Gastrocnemius medialis (tissue), 4 donors: Measurements from ENCODE around the gene PARD3. TPM values are rescaled to one million over a fixed set of nuclear protein-coding genes. Genes with fewer than 3 reads are reported as not detected.

Experiments used
- ATAC-seq, 2 donors: fragments of 150-250 bp; one replicate each; pipeline ENCODE4 v1.9.1; 2016
- DNase-seq, 2 donors: peaks; one replicate each; pipeline ENCODE4 v3.0.0-alpha.2; 2019
- H3K27ac ChIP-seq, 4 donors: fragments of 200-600 bp; sonication (generic); 1 replicate in 1 of 4; 2 replicates in 3 of 4; pipeline ENCODE4 v1.5.1; 2016 to 2018; ENCODE audit warnings: mild to moderate bottlenecking in 2 of 4, moderate library complexity in 1 of 4
- H3K27me3 ChIP-seq, 3 donors: fragments of 200-600 bp; sonication (generic) in 2 of 3; 1 replicate in 1 of 3; 2 replicates in 2 of 3; pipeline versions ENCODE4 v1.5.1 to v1.6.0; 2016 to 2019; ENCODE audit warnings: mild to moderate bottlenecking in 1 of 3, moderate library complexity in 1 of 3
- H3K36me3 ChIP-seq, 2 donors: fragments of 200-600 bp; sonication (generic) in 1 of 2; one replicate each; pipeline ENCODE4 v1.5.1; 2017 to 2018
- H3K4me1 ChIP-seq, 2 donors: fragments of 200-600 bp; sonication (generic) in 1 of 2; one replicate each; pipeline ENCODE4 v1.5.1; 2016 to 2017; ENCODE audit warnings: mild to moderate bottlenecking in 2 of 2
- H3K4me3 ChIP-seq, 4 donors: fragments of 200-600 bp; sonication (generic) in 3 of 4; 1 replicate in 1 of 4; 2 replicates in 3 of 4; pipeline ENCODE4 v1.5.1; 2016 to 2019; ENCODE audit warnings: mild to moderate bottlenecking in 2 of 4
- H3K9me3 ChIP-seq, 3 donors: fragments of 200-600 bp; sonication (generic) in 2 of 3; 1 replicate in 1 of 3; 2 replicates in 2 of 3; pipeline ENCODE4 v1.5.1; 2016 to 2019
- POLR2A ChIP-seq, 2 donors: fragments of 450-650 bp; IDR thresholded peaks; one replicate each; pipeline ENCODE4 v1.6.1; 2017; ENCODE audit warnings: antibody characterized with exemption in 2 of 2, mild to moderate bottlenecking in 2 of 2, moderate library complexity in 2 of 2
- in situ Hi-C, 4 donors: fragments of 200-750 bp; cut with MboI; loops; one replicate each; pipeline versions ENCODE4 v1.15.0 to v1.8.0; 2017; ENCODE audit warnings: low sequenced_read_pairs in 4 of 4
- intact Hi-C: fragments of 100-400 bp; cut with DNase I; formaldehyde crosslinking; loops from one replicate; pipeline ENCODE4 v1.15.1; 2023; ENCODE audit warnings: low total_unique reads
- total RNA-seq, 4 donors: library from RNA; depleted of rRNA; stranded (reverse); fragments of >200 nt; gene quantifications; one replicate each; pipeline versions ENCODE4 v1.1.0 to v1.2.3, GENCODE V29; 2016
- TF ChIP-seq, protein P1 (sequence below), 5 experiments: fragments of 450-650 bp in 3 of 5; fragments of 200-600 bp in 2 of 5; sonication (generic) in 2 of 5; IDR thresholded peaks in 4 of 5; conservative IDR thresholded peaks in 1 of 5; 1 replicate in 4 of 5; 2 replicates in 1 of 5; pipeline ENCODE4 v1.5.1; 2016 to 2019; ENCODE audit warnings: antibody characterized with exemption in 5 of 5, mild to moderate bottlenecking in 3 of 5, moderate library complexity in 3 of 5

PARD3 gene
- total RNA-seq, 4 donors from 2014 or later, result 64.6 to 75.8 (median 68.3) TPM

DNA sequence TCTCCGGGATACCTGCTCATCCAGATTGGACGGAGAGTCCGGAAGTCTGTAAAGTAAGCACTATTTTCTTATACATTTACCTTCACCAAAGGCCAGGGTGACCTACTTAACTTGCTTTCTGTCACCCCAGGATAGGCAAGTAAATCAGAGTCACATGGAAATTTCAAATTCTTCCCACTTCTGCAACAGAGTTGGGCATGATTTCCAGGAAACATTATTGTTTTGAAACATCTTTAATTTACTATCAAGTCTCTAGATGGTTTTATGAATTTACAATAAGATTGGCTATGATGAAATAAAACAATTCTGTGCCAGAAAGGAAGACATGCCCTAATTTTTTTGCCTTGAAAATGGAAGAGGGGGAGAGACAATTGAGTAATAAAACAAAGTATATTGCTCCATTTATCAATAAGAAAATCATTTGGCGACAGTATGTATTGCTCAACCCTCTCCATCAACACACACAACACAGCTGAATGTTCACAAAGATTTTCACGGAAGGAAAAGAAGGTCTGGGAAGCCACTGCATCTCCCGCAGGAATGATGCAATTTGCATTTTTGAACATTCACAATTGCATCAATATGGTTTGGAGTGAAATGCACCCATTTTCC lies 702.8 kb downstream of the PARD3 start:
- H3K36me3 ChIP-seq, result no peaks in the 10 kb centered on the region
- in situ Hi-C loops (no loop called here), intact Hi-C loops (no loop called here)
- H3K27me3 ChIP-seq, result no peaks in the 10 kb centered on the region
- no peak for ATAC-seq
- peaks cover 8 to 12% of the 10 kb centered on the region in 2 donors for H3K4me1 ChIP-seq
- H3K27ac ChIP-seq, result no peak overlapping the region
- H3K4me3 ChIP-seq, result no peak overlapping the region
- H3K9me3 ChIP-seq, result no peaks in the 10 kb centered on the region
- no peak for DNase-seq
- TF ChIP-seq POLR2A (IDR thresholded peaks at IDR 0.05), result no peak
- TF ChIP-seq, protein P1, sequence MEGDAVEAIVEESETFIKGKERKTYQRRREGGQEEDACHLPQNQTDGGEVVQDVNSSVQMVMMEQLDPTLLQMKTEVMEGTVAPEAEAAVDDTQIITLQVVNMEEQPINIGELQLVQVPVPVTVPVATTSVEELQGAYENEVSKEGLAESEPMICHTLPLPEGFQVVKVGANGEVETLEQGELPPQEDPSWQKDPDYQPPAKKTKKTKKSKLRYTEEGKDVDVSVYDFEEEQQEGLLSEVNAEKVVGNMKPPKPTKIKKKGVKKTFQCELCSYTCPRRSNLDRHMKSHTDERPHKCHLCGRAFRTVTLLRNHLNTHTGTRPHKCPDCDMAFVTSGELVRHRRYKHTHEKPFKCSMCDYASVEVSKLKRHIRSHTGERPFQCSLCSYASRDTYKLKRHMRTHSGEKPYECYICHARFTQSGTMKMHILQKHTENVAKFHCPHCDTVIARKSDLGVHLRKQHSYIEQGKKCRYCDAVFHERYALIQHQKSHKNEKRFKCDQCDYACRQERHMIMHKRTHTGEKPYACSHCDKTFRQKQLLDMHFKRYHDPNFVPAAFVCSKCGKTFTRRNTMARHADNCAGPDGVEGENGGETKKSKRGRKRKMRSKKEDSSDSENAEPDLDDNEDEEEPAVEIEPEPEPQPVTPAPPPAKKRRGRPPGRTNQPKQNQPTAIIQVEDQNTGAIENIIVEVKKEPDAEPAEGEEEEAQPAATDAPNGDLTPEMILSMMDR (IDR thresholded peaks at IDR 0.05 in 4 of 5, conservative IDR thresholded peaks at IDR 0.05 in 1 of 5), result no peak

DNA sequence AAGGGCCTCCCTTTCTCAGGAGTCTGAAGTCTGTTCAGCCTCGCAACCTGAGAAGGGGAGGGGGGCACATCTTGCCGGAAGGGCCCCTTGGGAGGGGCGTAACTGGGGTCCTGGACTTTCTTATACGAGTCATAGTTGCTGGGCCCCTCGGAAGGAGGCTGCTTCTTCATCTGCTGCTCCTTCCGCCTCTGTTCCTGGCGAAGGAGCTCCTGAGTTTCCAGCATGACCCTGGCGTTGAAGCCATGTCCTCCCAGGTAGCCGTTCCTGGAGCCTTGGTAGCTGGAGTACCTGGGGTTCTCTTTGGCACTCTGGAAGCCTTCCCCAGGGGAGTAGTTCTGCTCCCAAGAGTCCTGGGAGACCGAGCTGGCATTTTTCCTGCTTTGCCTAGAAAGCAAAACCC lies 703.9 kb downstream of the PARD3 start:
- no peak for ATAC-seq
- no peak for DNase-seq
- in situ Hi-C loops (no loop called here), intact Hi-C loops (no loop called here)
- Histone ChIP-seq H3K4me3 (no peak overlapping the region), H3K27ac (no peak overlapping the region), H3K36me3 (no peaks in the 10 kb centered on the region), H3K4me1 (peaks cover under 1 to 2% of the 10 kb centered on the region in 2 donors), H3K27me3 (no peaks in the 10 kb centered on the region), H3K9me3 (no peaks in the 10 kb centered on the region)
- TF ChIP-seq, protein P1 (IDR thresholded peaks at IDR 0.05 in 4 of 5, conservative IDR thresholded peaks at IDR 0.05 in 1 of 5), result no peak
- TF ChIP-seq POLR2A (IDR thresholded peaks at IDR 0.05), result no peak

DNA sequence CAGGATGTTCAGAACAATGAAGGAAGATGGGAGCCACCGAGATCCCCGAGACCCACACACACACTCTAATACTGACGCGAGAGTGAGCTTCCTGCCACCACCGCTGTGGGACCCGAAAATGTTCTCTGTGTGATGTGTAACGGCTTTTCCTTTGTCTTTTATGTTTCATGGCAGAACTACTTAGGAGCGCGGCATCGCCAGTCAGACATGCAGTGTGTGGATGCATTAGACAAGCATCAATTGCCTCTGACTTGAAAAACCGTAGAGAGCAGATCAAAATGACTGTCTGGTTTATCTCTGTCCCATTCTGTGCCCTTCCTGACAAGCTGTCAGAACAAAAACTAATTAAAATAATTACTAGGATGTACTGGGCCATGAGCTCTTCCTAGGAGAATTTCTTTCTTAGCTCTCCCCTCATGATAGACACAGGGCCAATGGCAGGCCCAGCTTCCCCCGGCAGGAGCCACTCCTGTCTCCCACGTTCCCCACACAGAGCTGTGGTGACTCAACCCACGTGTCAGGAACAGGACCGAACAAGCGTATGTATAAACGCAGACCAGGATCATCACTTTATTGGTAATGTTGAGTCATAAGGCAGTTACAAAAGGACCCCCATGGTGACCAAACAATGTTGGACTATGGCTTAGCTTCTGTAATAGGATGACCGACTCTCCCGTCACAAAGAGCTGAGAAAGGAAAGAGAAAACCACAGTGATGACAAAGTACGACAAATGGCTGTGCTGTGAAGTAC lies 705.0 kb downstream of the PARD3 start:
- intact Hi-C loops (no loop called here), in situ Hi-C loops (no loop called here)
- Histone ChIP-seq H3K27ac (no peak overlapping the region), H3K4me1 (no peaks in the 10 kb centered on the region), H3K9me3 (no peaks in the 10 kb centered on the region), H3K27me3 (no peaks in the 10 kb centered on the region), H3K36me3 (no peaks in the 10 kb centered on the region), H3K4me3 (no peak overlapping the region)
- no peak for ATAC-seq
- TF ChIP-seq POLR2A (IDR thresholded peaks at IDR 0.05), result no peak
- TF ChIP-seq, protein P1 (IDR thresholded peaks at IDR 0.05 in 4 of 5, conservative IDR thresholded peaks at IDR 0.05 in 1 of 5), result no peak
- no peak for DNase-seq

DNA sequence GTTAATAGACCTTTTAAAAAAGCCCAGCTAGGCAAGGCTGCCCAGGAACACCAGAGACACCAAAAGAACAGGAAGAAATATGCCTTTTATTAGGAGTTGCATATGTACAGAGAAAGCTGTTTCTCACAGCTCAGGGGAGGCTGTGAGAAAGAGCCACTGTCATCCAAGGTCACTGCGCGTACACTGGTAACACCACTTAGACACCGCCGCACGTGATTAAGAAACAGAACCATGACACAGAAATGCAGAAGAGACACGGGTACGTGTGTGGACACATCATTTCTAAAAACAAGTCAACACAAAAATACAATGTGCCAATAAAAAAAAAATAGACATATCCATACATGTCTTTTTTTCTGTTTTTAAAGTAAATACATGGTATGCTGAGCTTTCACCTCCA lies 705.6 kb downstream of the PARD3 start:
- no peak for ATAC-seq
- no peaks in the 10 kb centered on the region for H3K36me3 ChIP-seq
- intact Hi-C loops, result no loop called here
- DNase-seq, result no peak
- no peak overlapping the region for H3K4me3 ChIP-seq
- no peaks in the 10 kb centered on the region for H3K4me1 ChIP-seq
- no peaks in the 10 kb centered on the region for H3K9me3 ChIP-seq
- H3K27me3 ChIP-seq, result no peaks in the 10 kb centered on the region
- no peak for TF ChIP-seq POLR2A (IDR thresholded peaks at IDR 0.05)
- TF ChIP-seq, protein P1 (IDR thresholded peaks at IDR 0.05 in 4 of 5, conservative IDR thresholded peaks at IDR 0.05 in 1 of 5), result no peak
- no peak overlapping the region for H3K27ac ChIP-seq
- in situ Hi-C loops, result no loop called here
